HCT116 (cell line): ENCODE measurements around the gene DOCK1. TPM values are rescaled to one million over a fixed set of nuclear protein-coding genes. Genes with fewer than 3 reads are reported as not detected.

Experiments
- ATAC-seq: fragments of 200-7000 bp; cut with Tn5 transposase; 2 replicates; pipeline ENCODE4 v1.9.1; 2020; ENCODE audit warnings: mild to moderate bottlenecking, moderate library complexity
- BruUV-seq: library from RNA; stranded (reverse); fragments of 400-500 nt; replicated peaks from 2 replicates; lab custom pipeline; 2021; lab: Mats Ljungman, UMichigan
- CTCF ChIA-PET: fragments of 300-600 bp; sonication (Branson Sonifier 250); formaldehyde crosslinking; loops from one replicate; lab custom pipeline; 2021; ENCODE audit warnings: antibody characterized with exemption; lab: Charles Lee
- POLR2A ChIA-PET: fragments of 300-600, 350-600 bp; sonication (Branson Sonifier 250); formaldehyde crosslinking; loops from one replicate; lab custom pipeline; 2021; ENCODE audit warnings: antibody characterized with exemption; lab: Charles Lee
- RAD21 ChIA-PET, 2 experiments: fragments of 300-600 bp; sonication (Branson Sonifier 250); formaldehyde crosslinking; loops; one replicate each; lab custom pipeline; 2023; ENCODE audit warnings: low total read pairs in 2 of 2; ENCODE audit not compliant: uncharacterized antibody in 2 of 2, unreplicated experiment in 2 of 2, low non-redundant PET in 1 of 2; lab: Charles Lee
- DNase-seq: peaks from one replicate; pipeline ENCODE4 v3.0.0-alpha.2; 2010; ENCODE audit warnings: low read depth, low spot score
- H2AFZ ChIP-seq: fragments of 200-600 bp; shearing (Covaris generic), sonication (generic); 2 replicates; pipeline ENCODE4 v1.6.1; 2017; ENCODE audit warnings: low read depth, mixed run types, mixed read lengths, antibody characterized with exemption, low read length; ENCODE audit not compliant: poor library complexity, severe bottlenecking
- H3K27ac ChIP-seq: 2 replicates; pipeline ENCODE4 v1.5.1; 2012; ENCODE audit warnings: low read depth, low read length
- H3K27me3 ChIP-seq: fragments of 200-600 bp; sonication (generic); 2 replicates; pipeline ENCODE4 v1.6.1; 2016; ENCODE audit warnings: mixed run types, low read length, mixed read lengths; ENCODE audit not compliant: insufficient read depth
- H3K36me3 ChIP-seq, 2 experiments: fragments of 200-500 bp in 1 of 2; fragments of 200-600 bp in 1 of 2; sonication (Bioruptor generic) in 1 of 2; sonication (generic) in 1 of 2; 2 replicates each; pipeline versions ENCODE4 v1.5.1 to v1.6.1; 2014 to 2016; ENCODE audit warnings: low read length in 2 of 2, inconsistent platforms in 1 of 2, mixed read lengths in 1 of 2, mixed run types in 1 of 2; ENCODE audit not compliant: insufficient read depth in 2 of 2, control insufficient read depth in 1 of 2
- H3K4me1 ChIP-seq, 2 experiments: fragments of 200-600 bp in 1 of 2; sonication (generic) in 1 of 2; 2 replicates each; pipeline versions ENCODE4 v1.5.1 to v1.6.1; 2012 to 2017; ENCODE audit warnings: low read length in 2 of 2, inconsistent platforms in 1 of 2, mild to moderate bottlenecking in 1 of 2, mixed read lengths in 1 of 2, mixed run types in 1 of 2, moderate library complexity in 1 of 2; ENCODE audit not compliant: insufficient read depth in 2 of 2, control insufficient read depth in 1 of 2
- H3K4me2 ChIP-seq: fragments of 200-600 bp; sonication (generic); 2 replicates; pipeline ENCODE4 v1.6.1; 2017; ENCODE audit warnings: mixed run types, low read length, mixed read lengths
- H3K4me3 ChIP-seq, 2 experiments: fragments of 200-600 bp in 1 of 2; sonication (generic) in 1 of 2; replicated peaks in 1 of 2; 2 replicates each; pipeline ENCODE4 v1.5.1; 2011 to 2016; ENCODE audit warnings: low read length in 2 of 2, control low read depth in 1 of 2, low read depth in 1 of 2, mild to moderate bottlenecking in 1 of 2, mixed read lengths in 1 of 2, mixed run types in 1 of 2
- H3K79me2 ChIP-seq: fragments of 200-600 bp; sonication (generic); 2 replicates; pipeline ENCODE4 v1.6.1; 2017; ENCODE audit warnings: mild to moderate bottlenecking, mixed run types, low read length, moderate library complexity, mixed read lengths; ENCODE audit not compliant: insufficient read depth
- H3K9ac ChIP-seq: fragments of 200-600 bp; sonication (generic); 2 replicates; pipeline ENCODE4 v1.6.1; 2016; ENCODE audit warnings: low read length, mixed read lengths
- H3K9me2 ChIP-seq: fragments of 200-600 bp; sonication (generic), shearing (Covaris generic); 2 replicates; pipeline ENCODE4 v1.6.1; 2017; ENCODE audit warnings: mixed run types, mild to moderate bottlenecking, moderate library complexity; ENCODE audit not compliant: insufficient read depth
- H3K9me3 ChIP-seq, 2 experiments: fragments of 200-500 bp in 1 of 2; fragments of 200-600 bp in 1 of 2; sonication (Bioruptor generic) in 1 of 2; sonication (generic) in 1 of 2; 2 replicates each; pipeline ENCODE4 v1.6.1; 2014 to 2017; ENCODE audit warnings: low read length in 2 of 2, mixed read lengths in 2 of 2, inconsistent platforms in 1 of 2, low read depth in 1 of 2, mild to moderate bottlenecking in 1 of 2, mixed run types in 1 of 2, moderate library complexity in 1 of 2; ENCODE audit not compliant: control insufficient read depth in 1 of 2, insufficient read depth in 1 of 2
- H4K20me1 ChIP-seq: fragments of 200-600 bp; sonication (generic), shearing (Covaris generic); 2 replicates; pipeline ENCODE4 v1.6.1; 2017; ENCODE audit warnings: mixed run types, mild to moderate bottlenecking, moderate library complexity; ENCODE audit not compliant: insufficient read depth
- ATF3 ChIP-seq: IDR thresholded peaks from 2 replicates; pipeline ENCODE4 v1.6.1; 2012
- EGR1 ChIP-seq: IDR thresholded peaks from 2 replicates; pipeline ENCODE4 v1.6.1; 2012; ENCODE audit warnings: low read depth
- ELF1 ChIP-seq: IDR thresholded peaks from 2 replicates; pipeline ENCODE4 v1.6.1; 2012; ENCODE audit warnings: low read depth, borderline replicate concordance
- EZH2 ChIP-seq: fragments of 200-600 bp; sonication (generic); IDR thresholded peaks from 2 replicates; pipeline ENCODE4 v1.6.1; 2017; ENCODE audit warnings: antibody characterized with exemption, mixed run types
- FOSL1 ChIP-seq: IDR thresholded peaks from 2 replicates; pipeline ENCODE4 v1.6.1; 2012; ENCODE audit warnings: low read depth
- JUND ChIP-seq: IDR thresholded peaks from 2 replicates; pipeline ENCODE4 v1.6.1; 2012
- MAX ChIP-seq: IDR thresholded peaks from 2 replicates; pipeline ENCODE4 v1.6.1; 2012
- POLR2A ChIP-seq: IDR thresholded peaks from 2 replicates; pipeline ENCODE4 v1.7.0; 2011; ENCODE audit warnings: borderline replicate concordance; ENCODE audit not compliant: insufficient read depth, insufficient read length; ENCODE audit errors: extremely low read depth
- POLR2AphosphoS5 ChIP-seq: IDR thresholded peaks from 2 replicates; pipeline ENCODE4 v1.6.1; 2011; ENCODE audit warnings: mild to moderate bottlenecking, low read depth, low read length, moderate library complexity
- RAD21 ChIP-seq: IDR thresholded peaks from 2 replicates; pipeline ENCODE4 v1.6.1; 2012; ENCODE audit warnings: low read depth, mild to moderate bottlenecking
- REST ChIP-seq: IDR thresholded peaks from 2 replicates; pipeline ENCODE4 v1.6.1; 2012; ENCODE audit warnings: low read depth
- SIN3A ChIP-seq: IDR thresholded peaks from 2 replicates; pipeline ENCODE4 v1.6.1; 2012; ENCODE audit warnings: low read depth
- SP1 ChIP-seq: IDR thresholded peaks from 2 replicates; pipeline ENCODE4 v1.6.1; 2012; ENCODE audit warnings: low read depth
- SRF ChIP-seq: IDR thresholded peaks from 2 replicates; pipeline ENCODE4 v1.6.1; 2012; ENCODE audit warnings: low read depth
- TCF7L2 ChIP-seq: IDR thresholded peaks from 2 replicates; pipeline ENCODE4 v1.7.0; 2011; ENCODE audit warnings: borderline replicate concordance, inconsistent platforms; ENCODE audit not compliant: insufficient read depth, insufficient read length; ENCODE audit errors: extremely low read depth
- YY1 ChIP-seq: IDR thresholded peaks from 2 replicates; pipeline ENCODE4 v1.6.1; 2011; ENCODE audit warnings: low read length, low read depth, moderate library complexity, mild to moderate bottlenecking; ENCODE audit not compliant: insufficient replicate concordance; ENCODE audit errors: extremely low read depth
- ZFX ChIP-seq: fragments of 450-650 bp; IDR thresholded peaks from 2 replicates; pipeline ENCODE4 v1.6.1; 2017
- ZNF274 ChIP-seq: fragments of 200-500 bp; sonication (Bioruptor generic); IDR thresholded peaks from 2 replicates; pipeline ENCODE4 v1.6.1; 2014; ENCODE audit warnings: mild to moderate bottlenecking, low read depth, low read length, inconsistent platforms
- intact Hi-C: fragments of 100-400 bp; cut with micrococcal nuclease; formaldehyde crosslinking; loops from 2 replicates; pipeline ENCODE4 v1.10.0; 2022
- total RNA-seq: library from RNA; stranded (reverse); gene quantifications from one replicate; pipeline ENCODE4 v1.2.1, GENCODE V29; 2021; ENCODE audit not compliant: unreplicated experiment

Gene DOCK1
- total RNA-seq, 1 experiment from 2014 or later: 46.5 TPM

GRCh38 chr10:127427926-127428325 lies 522.7 kb downstream of the DOCK1 start:
- H4K20me1 ChIP-seq: no peaks in the 10 kb centered on the region
- DNase-seq (no peak), ATAC-seq (no peak)
- H2AFZ ChIP-seq: no peak overlapping the region
- no peaks in the 10 kb centered on the region for H3K4me1 ChIP-seq
- no peak overlapping the region for H3K27ac ChIP-seq
- no peak overlapping the region for H3K4me2 ChIP-seq
- ChIA-PET CTCF (no interaction called here), POLR2A (no interaction called here), RAD21 (no interaction called here)
- no peak overlapping the region for H3K4me3 ChIP-seq
- BruUV-seq: no TSS peak
- no peaks in the 10 kb centered on the region for H3K9me2 ChIP-seq
- TF ChIP-seq FOSL1 (no peak), TCF7L2 (no peak), ELF1 (no peak), POLR2AphosphoS5 (no peak), ATF3 (no peak), SRF (no peak), SIN3A (no peak), EZH2 (no peak), POLR2A (no peak), EGR1 (no peak)
- TF ChIP-seq, all 23 proteins: peak for 0
- no peaks in the 10 kb centered on the region for H3K79me2 ChIP-seq
- peaks cover 2 to 6% of the 10 kb centered on the region in 2 experiments; a peak in 3 of 4 replicates for H3K36me3 ChIP-seq
- no peak overlapping the region for H3K9ac ChIP-seq
- H3K9me3 ChIP-seq: no peaks in the 10 kb centered on the region
- intact Hi-C loops: no loop called here
- H3K27me3 ChIP-seq: no peaks in the 10 kb centered on the region

GRCh38 chr10:127428385-127428980 lies 523.3 kb downstream of the DOCK1 start:
- Histone ChIP-seq H3K79me2 (no peaks in the 10 kb centered on the region), H3K4me3 (no peak overlapping the region), H3K9me2 (no peaks in the 10 kb centered on the region), H2AFZ (no peak overlapping the region), H3K27ac (no peak overlapping the region), H3K9me3 (no peaks in the 10 kb centered on the region), H3K9ac (no peak overlapping the region), H3K4me1 (no peaks in the 10 kb centered on the region), H4K20me1 (no peaks in the 10 kb centered on the region), H3K27me3 (no peaks in the 10 kb centered on the region), H3K36me3 (peaks cover 2 to 6% of the 10 kb centered on the region in 2 experiments; a peak in 3 of 4 replicates), H3K4me2 (no peak overlapping the region)
- POLR2A ChIA-PET: no interaction called here
- no TSS peak for BruUV-seq
- CTCF ChIA-PET: no interaction called here
- intact Hi-C loops: no loop called here
- RAD21 ChIA-PET: no interaction called here
- no peak for DNase-seq
- no peak for ATAC-seq
- TF ChIP-seq RAD21 (no peak), EZH2 (no peak), FOSL1 (no peak), REST (no peak), ZFX (no peak), JUND (no peak), ELF1 (no peak), POLR2A (no peak), MAX (no peak), YY1 (no peak), EGR1 (no peak), SP1 (no peak), ZNF274 (no peak)
